GM20000 (cell line): ENCODE measurements around the gene SIX1.
A peak's percentile ranks its signal among the peaks of the same experiment; 100 is the strongest.

ENCODE experiments used
- DNase-seq: peaks from one replicate; pipeline ENCODE4 v3.0.0; 2012; ENCODE audit warnings: low spot score
- CTCF ChIP-seq: IDR thresholded peaks from 2 replicates; pipeline ENCODE4 v1.5.1; 2012; ENCODE audit warnings: mild to moderate bottlenecking, control low read depth; ENCODE audit errors: extremely low read depth, missing control alignments

SIX1 gene

DNA sequence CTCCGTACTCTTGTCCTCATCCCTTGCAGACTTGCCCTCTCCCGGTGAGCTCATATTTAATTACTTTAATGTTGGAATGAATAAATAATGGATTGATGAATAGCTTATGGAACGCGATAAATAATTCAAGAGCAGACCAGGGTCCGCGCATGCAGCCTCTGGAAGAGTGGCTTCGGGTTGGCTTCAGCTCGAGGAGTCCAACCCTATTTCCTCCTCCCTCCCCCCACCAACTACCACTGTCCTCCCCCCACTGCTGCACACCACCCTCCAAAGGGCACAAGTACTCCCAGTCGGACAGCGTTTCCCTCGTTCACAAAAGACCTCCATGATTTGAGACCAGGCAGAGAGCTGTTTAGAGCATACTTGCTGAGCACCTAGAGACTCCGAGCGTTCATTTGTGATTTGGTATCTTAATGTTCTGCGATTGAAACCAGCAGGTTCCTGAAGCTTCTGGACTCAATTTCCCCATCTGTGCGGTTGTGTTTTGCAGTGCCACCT, 647 bp upstream of the SIX1 start:
- no peak for TF ChIP-seq CTCF
- peak; percentile 21 for DNase-seq

DNA sequence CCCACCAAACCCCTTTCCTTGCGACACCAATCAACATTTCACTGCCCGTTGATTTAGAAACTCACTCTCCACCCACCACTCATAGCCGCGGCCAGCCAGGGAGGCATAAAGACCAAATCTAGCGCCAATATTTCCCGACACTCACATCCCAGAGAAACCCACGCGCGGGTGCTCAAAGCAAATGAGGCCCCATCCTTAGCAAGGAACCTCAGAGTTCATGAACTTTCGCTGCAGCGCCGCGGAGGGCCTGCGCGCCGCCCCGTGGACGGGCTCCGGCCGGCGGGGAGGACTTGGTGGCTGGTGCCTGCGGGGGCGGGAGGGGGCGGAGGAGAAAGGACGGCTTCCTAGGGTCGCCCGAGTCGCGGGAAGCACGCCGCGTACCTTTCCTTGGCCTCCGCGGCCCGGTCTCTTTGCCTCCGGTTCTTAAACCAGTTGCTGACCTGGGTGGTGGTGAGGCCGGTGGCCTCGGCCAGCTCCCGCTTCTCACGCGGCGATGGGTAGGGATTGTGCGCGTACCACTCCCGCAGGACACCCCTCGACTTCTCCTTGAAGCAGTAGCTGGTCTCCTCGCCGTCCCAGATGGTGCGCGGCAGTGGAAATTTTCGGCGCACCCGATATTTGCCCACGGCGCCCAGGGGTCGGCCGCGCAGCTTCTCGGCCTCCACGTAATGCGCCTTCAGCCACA, 886 bp downstream of the SIX1 start:
- peak; percentile 43 for DNase-seq
- no peak for TF ChIP-seq CTCF

DNA sequence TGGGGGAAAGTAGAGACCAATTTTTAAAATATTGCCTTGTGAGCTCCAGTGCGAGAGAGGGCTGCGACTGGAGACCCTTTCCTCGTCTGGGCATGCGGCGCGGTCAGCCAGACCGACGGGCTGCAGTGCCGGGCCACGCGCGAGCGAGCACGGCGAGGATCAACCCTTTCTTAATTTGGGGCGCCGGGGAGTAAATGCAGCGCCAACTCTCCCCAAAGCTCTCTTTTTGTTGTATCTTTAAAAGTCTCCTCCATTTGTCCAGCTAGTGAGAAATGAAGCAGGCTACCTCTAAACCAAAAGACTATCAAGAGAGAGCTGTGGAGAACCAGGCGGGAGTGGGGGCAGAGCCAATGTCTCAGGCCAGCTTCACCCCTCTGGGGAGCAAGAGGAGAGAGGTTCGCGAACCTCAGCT, 1.4 kb downstream of the SIX1 start:
- DNase-seq, result peak; percentile 42

GRCh38 chr14:60647081-60647836, 2.0 kb downstream of the SIX1 start:
- TF ChIP-seq CTCF, result no peak
- peak; percentile 43 for DNase-seq

More for the DNA sequence above, 1.4 kb downstream of the SIX1 start:
- TF ChIP-seq CTCF, result no peak

GRCh38 chr14:60646226-60646818, 3.0 kb downstream of the SIX1 start:
- no peak for TF ChIP-seq CTCF
- DNase-seq, result peak; percentile 23

- DNase-seq, result no peak
- no peak for TF ChIP-seq CTCF
Measured at GRCh38 chr14:60645126-60645741, 4.0 kb downstream of the SIX1 start.
